GM21723 (cell line): ENCODE results near the gene ZNF438.

Experiments used
- ATAC-seq: cut with Tn5 transposase; IDR thresholded peaks from one replicate; pipeline ENCODE4 v1.9.1; 2021; ENCODE audit warnings: mild to moderate bottlenecking, moderate library complexity; ENCODE audit not compliant: unreplicated experiment

Gene ZNF438

GRCh38 chr10:30855131-30855530, 176.5 kb downstream of the ZNF438 start:
- no peak for ATAC-seq

GRCh38 chr10:30854656-30855055, 177.0 kb downstream of the ZNF438 start:
- no peak for ATAC-seq

- no peak for ATAC-seq
These were observed 178.6 kb downstream of the ZNF438 start for GRCh38 chr10:30853066-30853465.

- ATAC-seq: no peak
These were observed 180.9 kb downstream of the ZNF438 start for GRCh38 chr10:30850776-30851175.

GRCh38 chr10:30849231-30850035, 182.2 kb downstream of the ZNF438 start:
- ATAC-seq: no peak

- ATAC-seq: no peak
These were observed 183.2 kb downstream of the ZNF438 start for GRCh38 chr10:30848396-30849032.

GRCh38 chr10:30847642-30848041, 184.0 kb downstream of the ZNF438 start:
- ATAC-seq: no peak

- no peak for ATAC-seq
These were observed 184.5 kb downstream of the ZNF438 start for GRCh38 chr10:30847199-30847598.

GRCh38 chr10:30846710-30847109, 185.0 kb downstream of the ZNF438 start:
- no peak for ATAC-seq

GRCh38 chr10:30842894-30843293, 188.8 kb downstream of the ZNF438 start:
- ATAC-seq: no peak

- ATAC-seq: no peak
These were observed 189.5 kb downstream of the ZNF438 start for GRCh38 chr10:30842185-30842584.

- no peak for ATAC-seq
These were observed 191.1 kb downstream of the ZNF438 start for GRCh38 chr10:30840395-30841050.

- ATAC-seq: no peak
These were observed 192.0 kb downstream of the ZNF438 start for GRCh38 chr10:30839652-30840051.

- no peak for ATAC-seq
These were observed 195.3 kb downstream of the ZNF438 start for GRCh38 chr10:30836406-30836805.

- ATAC-seq: no peak
These were observed 196.5 kb downstream of the ZNF438 start for GRCh38 chr10:30835146-30835545.

GRCh38 chr10:30834651-30835050, 197.0 kb downstream of the ZNF438 start:
- no peak for ATAC-seq

GRCh38 chr10:30834153-30834552, 197.5 kb downstream of the ZNF438 start:
- ATAC-seq: no peak

- no peak for ATAC-seq
These were observed 198.1 kb downstream of the ZNF438 start for GRCh38 chr10:30833628-30833970.

GRCh38 chr10:30832749-30833627, 198.7 kb downstream of the ZNF438 start:
- ATAC-seq: no peak

GRCh38 chr10:30832001-30832748, 199.5 kb downstream of the ZNF438 start:
- no peak for ATAC-seq
